Measurements from ENCODE around the gene MCM3.

DNA sequence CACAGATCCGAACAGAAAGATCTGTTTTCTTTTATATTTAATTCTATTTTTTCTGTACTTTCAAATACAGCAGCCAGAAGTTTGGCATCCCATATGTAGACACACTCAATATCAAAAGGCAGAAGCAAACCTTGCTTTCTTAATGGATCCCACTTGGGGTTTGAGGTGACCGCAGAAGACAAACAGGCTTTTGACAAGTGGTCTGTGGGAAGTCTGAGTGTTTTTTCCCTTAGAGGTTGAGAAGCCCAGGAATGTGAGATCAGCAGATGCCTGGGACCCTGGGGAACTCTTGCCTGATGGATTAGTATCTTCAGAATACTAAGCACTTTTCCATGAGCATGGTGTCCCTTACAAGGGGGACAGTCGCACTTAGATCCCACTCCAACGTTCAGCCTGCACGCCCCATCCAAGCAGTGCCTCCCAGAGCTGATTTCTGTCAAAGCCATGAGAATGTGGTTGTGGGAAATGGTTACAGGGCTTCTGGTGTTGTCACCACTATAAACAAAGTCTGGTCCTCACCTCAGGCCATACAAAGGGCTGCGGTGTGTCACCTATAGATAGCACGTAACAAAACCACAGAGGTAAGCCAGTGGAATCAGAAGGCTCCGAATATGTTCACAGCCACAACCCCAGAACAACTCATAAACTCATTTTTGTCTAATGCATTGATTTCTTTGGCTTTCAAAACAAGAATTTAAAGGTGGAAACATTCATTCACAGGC is 53.0 kb downstream of the MCM3 start:
- no peak for TF ChIP-seq POLR2A (IDR thresholded peaks at IDR 0.05)
- TF ChIP-seq, protein P1, sequence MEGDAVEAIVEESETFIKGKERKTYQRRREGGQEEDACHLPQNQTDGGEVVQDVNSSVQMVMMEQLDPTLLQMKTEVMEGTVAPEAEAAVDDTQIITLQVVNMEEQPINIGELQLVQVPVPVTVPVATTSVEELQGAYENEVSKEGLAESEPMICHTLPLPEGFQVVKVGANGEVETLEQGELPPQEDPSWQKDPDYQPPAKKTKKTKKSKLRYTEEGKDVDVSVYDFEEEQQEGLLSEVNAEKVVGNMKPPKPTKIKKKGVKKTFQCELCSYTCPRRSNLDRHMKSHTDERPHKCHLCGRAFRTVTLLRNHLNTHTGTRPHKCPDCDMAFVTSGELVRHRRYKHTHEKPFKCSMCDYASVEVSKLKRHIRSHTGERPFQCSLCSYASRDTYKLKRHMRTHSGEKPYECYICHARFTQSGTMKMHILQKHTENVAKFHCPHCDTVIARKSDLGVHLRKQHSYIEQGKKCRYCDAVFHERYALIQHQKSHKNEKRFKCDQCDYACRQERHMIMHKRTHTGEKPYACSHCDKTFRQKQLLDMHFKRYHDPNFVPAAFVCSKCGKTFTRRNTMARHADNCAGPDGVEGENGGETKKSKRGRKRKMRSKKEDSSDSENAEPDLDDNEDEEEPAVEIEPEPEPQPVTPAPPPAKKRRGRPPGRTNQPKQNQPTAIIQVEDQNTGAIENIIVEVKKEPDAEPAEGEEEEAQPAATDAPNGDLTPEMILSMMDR (IDR thresholded peaks at IDR 0.05) = no peak

Measured in testis (tissue), 2 donors.